ENCODE measurements around the gene CTXN1. TPM values are rescaled to one million over a fixed set of nuclear protein-coding genes. Genes with fewer than 3 reads are reported as not detected.
"Not testable (repeated sequence)": the region's sequence is repeated elsewhere in the genome, so short reads cannot be mapped to it uniquely, and the experiment has no call there.

Gene CTXN1
- total RNA-seq, 1 experiment from 2014 or later = 54.5 TPM

DNA sequence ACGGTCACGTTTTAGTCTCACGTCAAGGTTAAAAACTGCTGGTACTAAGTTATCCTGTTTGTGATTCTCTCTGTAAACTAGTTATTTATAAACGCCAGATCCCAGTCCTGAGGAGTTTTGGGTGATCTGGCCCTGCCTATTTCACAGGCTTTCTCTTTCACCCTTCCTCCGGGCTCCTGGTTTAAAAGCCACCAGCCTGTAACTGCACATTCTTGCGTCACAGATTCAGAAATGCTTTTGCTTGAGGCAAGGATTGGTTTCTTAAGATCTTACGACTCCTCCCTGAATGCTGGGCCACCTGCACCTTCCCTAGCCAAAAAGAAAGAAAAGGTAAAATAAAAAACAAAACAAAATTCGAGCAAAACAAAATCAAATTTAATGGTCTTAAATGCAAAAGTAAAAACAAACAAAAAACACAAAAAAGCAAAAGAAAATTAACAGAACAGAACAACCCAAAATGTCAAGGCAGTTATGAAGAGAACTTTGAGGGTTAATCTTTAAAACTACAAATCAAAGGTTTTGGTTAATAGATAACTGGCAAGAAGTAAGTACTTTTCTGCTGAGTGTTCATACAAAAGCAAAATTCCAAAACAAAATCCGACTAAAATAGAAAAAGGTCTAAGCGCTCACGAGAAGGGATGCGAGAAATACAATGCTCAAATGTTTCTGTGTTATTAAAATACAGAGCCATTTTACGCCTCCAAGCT lies 36.1 kb upstream of the CTXN1 start:
- DNase-seq = no peak
- Histone ChIP-seq H3F3A (ENCODE audit: insufficient read depth, low read depth) (peaks cover 31% of the 10 kb centered on the region), H3K4me1 (replicated peaks; ENCODE audit: insufficient read depth) (no peaks in the 10 kb centered on the region), H4K20me1 (ENCODE audit: insufficient read depth) (peaks cover 19% of the 10 kb centered on the region; the same call in 1 of the 2 replicates), H3K79me2 (ENCODE audit: low read depth) (no peaks in the 10 kb centered on the region), H3K36me3 (ENCODE audit: low read depth) (peaks cover 17% of the 10 kb centered on the region), H3K4me3 (no peak overlapping the region), H3K27me3 (ENCODE audit: insufficient read depth, low read depth) (no peaks in the 10 kb centered on the region), H3K4me2 (no peak overlapping the region), H2AFZ (no peak overlapping the region), H3K27ac (no peak overlapping the region), H3K9me3 (ENCODE audit: insufficient read depth, low read depth) (no peaks in the 10 kb centered on the region), H3K9me2 (ENCODE audit: insufficient read depth) (no peaks in the 10 kb centered on the region)
- ChIA-PET CTCF (no interaction called here), POLR2A (ENCODE audit: unreplicated experiment) (no interaction called here)
- intact Hi-C loops (cut with micrococcal nuclease; ENCODE audit: unreplicated experiment) = no loop called here
- no TSS peak for BruUV-seq (replicated peaks)
- TF ChIP-seq CTCF (conservative IDR thresholded peaks at IDR 0.05) (no peak), EZH2 (IDR thresholded peaks at IDR 0.05; ENCODE audit: low read depth) (no peak)

DNA sequence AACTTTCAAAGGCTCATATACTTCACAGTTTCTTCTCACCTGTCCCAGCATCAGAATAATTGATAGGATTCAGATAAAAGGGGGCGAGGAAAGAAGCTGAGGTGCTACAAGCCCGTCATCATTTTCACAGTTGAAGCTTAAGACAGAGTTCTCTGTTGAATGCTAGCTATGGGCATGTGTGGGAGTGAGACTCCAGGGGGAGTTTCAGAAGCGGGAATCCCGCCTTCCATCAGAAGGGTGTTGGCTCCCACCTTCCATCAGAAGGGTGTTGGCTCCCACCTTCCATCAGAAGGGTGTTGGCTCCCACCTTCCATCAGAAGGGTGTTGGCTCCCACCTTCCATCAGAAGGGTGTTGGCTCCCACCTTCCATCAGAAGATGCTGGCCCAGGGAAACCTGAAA lies 35.1 kb upstream of the CTXN1 start:
- H2AFZ ChIP-seq; H3K9me3 ChIP-seq (ENCODE audit: insufficient read depth, low read depth); H3K27me3 ChIP-seq (ENCODE audit: insufficient read depth, low read depth); DNase-seq; CTCF ChIA-PET; H3K9me2 ChIP-seq (ENCODE audit: insufficient read depth); BruUV-seq (replicated peaks); intact Hi-C loops (cut with micrococcal nuclease; ENCODE audit: unreplicated experiment); H3K27ac ChIP-seq; H3K79me2 ChIP-seq (ENCODE audit: low read depth); H3K4me2 ChIP-seq; H3K4me3 ChIP-seq; H3K4me1 ChIP-seq (replicated peaks; ENCODE audit: insufficient read depth): not testable (repeated sequence)
- H3K36me3 ChIP-seq (ENCODE audit: low read depth) = peaks cover 10% of the 10 kb centered on the region
- POLR2A ChIA-PET (ENCODE audit: unreplicated experiment) = interaction anchor here (0.5 to 0.6 kb wide), 2 partner anchors 63 to 172 kb away, joined by 4 to 5 read pairs; no protein-coding TSS in a partner anchor
- H3F3A ChIP-seq (ENCODE audit: insufficient read depth, low read depth) = peaks cover 23% of the 10 kb centered on the region
- peaks cover 20% of the 10 kb centered on the region; the same call in 1 of the 2 replicates for H4K20me1 ChIP-seq (ENCODE audit: insufficient read depth)

- H2AFZ ChIP-seq = no peak overlapping the region
- no peaks in the 10 kb centered on the region for H3K36me3 ChIP-seq (ENCODE audit: low read depth)
- H4K20me1 ChIP-seq (ENCODE audit: insufficient read depth) = 0 out of 2 replicates have a peak, but pooled peaks cover 20% of the 10 kb centered on the region
- no peaks in the 10 kb centered on the region for H3K79me2 ChIP-seq (ENCODE audit: low read depth)
- no peaks in the 10 kb centered on the region for H3K9me3 ChIP-seq (ENCODE audit: insufficient read depth, low read depth)
- no peaks in the 10 kb centered on the region for H3K9me2 ChIP-seq (ENCODE audit: insufficient read depth)
- H3K4me3 ChIP-seq = no peak overlapping the region
- no peaks in the 10 kb centered on the region for H3K4me1 ChIP-seq (replicated peaks; ENCODE audit: insufficient read depth)
- no peak overlapping the region for H3K27ac ChIP-seq
- TF ChIP-seq EZH2 (IDR thresholded peaks at IDR 0.05; ENCODE audit: low read depth) (no peak), CTCF (conservative IDR thresholded peaks at IDR 0.05) (no peak)
- ChIA-PET CTCF (no interaction called here), POLR2A (ENCODE audit: unreplicated experiment) (no interaction called here)
- BruUV-seq (replicated peaks) = no TSS peak
- H3K4me2 ChIP-seq = no peak overlapping the region
- intact Hi-C loops (cut with micrococcal nuclease; ENCODE audit: unreplicated experiment) = no loop called here
- H3F3A ChIP-seq (ENCODE audit: insufficient read depth, low read depth) = peaks cover 27% of the 10 kb centered on the region
- no peak for DNase-seq
- H3K27me3 ChIP-seq (ENCODE audit: insufficient read depth, low read depth) = no peaks in the 10 kb centered on the region
These were observed 33.3 kb upstream of the CTXN1 start for GRCh38 chr19:7959211-7959610.
